GM19372 (cell line): Measurements from ENCODE around the gene MROH2A.

Experiments used
- ATAC-seq: cut with Tn5 transposase; IDR thresholded peaks from one replicate; pipeline ENCODE4 v1.9.1; 2021; ENCODE audit warnings: mild to moderate bottlenecking, low read depth, moderate library complexity; ENCODE audit not compliant: unreplicated experiment

The MROH2A gene

GRCh38 chr2:233798335-233799086, 20.4 kb downstream of the MROH2A start:
- ATAC-seq: no peak

GRCh38 chr2:233799087-233799665, 21.0 kb downstream of the MROH2A start:
- no peak for ATAC-seq

DNA sequence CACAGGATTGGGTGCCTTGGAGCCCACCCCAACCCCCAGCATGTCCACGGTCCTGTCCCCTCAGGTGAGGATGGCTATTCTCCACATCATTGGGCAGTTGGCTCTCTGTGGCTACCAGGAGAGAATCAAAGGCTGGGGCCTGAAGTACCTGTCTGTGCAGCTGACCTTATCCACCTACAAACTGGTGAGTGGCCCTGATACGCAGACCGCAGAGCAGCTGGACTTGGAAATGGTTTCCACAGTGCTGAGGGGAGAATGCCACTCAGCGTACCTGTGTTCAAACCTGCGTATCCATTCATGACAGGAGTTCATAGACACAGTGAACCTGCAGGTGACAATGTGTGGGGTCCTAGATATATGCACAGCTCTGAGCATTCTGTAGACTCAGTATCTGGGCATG, 21.6 kb downstream of the MROH2A start:
- no peak for ATAC-seq

DNA sequence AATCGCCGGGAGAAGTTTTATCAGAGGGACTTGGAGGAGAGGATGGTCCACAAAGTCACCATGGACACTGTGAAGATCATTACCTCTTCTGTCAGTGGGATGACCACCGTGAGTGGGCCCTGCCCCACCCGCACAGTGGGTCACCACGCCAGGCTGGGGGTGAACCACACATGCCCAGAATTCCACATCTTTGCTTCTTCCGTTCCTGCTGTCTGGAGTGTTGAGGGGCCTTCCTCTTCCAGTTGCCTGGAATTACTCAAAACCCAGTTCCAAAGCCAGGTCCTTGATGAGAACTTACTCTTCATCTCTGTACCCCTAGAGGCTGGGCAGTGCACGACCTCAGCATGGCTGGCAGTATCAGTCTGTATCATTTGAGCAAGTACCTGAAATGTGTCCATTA, 22.1 kb downstream of the MROH2A start:
- ATAC-seq: no peak

DNA sequence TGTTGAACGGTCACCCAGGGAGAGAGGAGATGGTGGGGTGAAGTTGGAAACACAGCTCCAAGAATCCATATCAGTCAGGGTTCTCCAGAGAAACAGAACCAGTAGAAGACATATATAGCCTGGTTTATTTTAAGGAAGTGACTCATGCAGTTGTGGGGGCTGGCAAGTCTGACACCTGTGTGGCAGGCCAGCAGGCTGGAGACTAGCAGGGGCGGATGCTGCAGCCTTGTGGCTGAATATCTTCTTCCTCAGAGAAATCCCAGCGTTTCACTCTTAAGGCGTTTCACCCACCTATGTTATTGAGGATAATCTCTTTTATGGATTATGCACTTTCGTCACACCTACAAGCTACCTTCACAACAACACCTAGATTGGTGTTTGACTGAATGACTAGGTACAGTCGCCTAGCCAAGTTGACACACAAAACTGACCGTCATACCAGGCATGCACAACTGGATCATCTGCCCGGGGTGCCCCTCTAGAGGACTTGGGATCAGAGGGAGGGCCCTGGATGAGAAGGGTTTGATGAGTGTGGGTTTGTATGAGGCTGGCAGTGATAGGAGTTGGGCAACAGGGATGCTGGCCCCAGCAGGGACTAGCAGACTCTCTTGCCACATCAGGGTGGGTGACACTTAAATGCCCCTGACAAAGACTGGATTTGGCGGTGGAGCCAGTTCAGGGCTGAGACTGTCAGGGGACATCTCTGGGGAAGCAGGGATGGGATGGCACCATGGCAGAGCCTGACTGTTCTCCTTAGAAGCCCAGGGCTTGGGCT, 23.4 kb downstream of the MROH2A start:
- no peak for ATAC-seq

DNA sequence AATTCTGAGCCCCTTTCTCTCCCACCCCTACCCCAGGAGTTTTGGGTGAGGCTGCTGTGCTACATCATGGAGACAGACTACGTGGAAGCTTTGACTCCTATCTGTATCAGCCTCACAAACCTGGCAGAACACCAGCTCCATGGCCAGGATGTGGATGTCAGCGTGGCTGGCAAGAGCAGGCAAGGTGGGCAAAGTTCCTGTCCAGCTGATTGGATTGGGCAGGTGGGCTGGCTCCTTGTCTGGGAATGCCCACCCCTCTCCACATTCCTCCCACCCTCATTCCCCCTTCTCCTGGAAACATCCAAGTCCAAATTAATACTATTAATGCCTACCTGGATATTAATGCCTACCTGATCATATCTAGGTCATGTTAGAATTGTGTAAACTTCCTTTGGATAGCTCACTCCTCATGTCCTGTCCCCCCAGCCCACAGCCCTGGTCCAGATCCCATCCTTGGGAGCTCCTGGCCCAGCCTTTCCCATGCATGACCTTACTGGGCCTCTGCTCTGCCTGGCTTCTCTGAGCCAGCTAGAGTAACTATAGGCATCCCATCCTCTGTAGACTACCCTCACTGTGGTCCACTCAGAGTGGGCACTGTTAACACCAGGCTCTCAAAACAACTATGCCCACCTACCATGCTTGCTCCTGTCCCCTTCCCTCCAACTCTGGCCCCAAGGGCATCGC, 24.1 kb downstream of the MROH2A start:
- no peak for ATAC-seq

- no peak for ATAC-seq
These were observed 25.3 kb downstream of the MROH2A start for GRCh38 chr2:233803292-233803911.

GRCh38 chr2:233803994-233804393, 25.9 kb downstream of the MROH2A start:
- ATAC-seq: no peak

GRCh38 chr2:233807215-233807865, 29.2 kb downstream of the MROH2A start:
- no peak for ATAC-seq

GRCh38 chr2:233807966-233808935, 30.1 kb downstream of the MROH2A start:
- no peak for ATAC-seq

DNA sequence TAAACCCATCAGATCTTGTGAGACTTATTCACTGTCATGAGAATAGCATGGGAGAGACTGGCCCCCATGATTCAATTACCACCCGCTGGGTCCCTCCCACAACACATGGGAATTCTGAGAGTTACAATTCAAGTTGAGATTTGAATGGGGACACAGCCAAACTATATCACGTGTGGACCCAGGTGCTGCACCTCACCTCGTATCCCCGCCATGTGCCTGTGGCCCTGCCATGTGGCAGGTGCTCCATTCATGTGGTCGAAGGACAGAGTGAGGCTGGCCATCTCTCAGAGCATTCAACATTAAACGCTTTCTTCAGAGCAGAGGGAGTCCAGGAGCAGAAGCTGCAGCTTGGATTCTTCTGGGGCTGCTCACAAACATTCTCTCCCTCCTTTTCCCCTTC, 32.3 kb downstream of the MROH2A start:
- ATAC-seq: no peak

DNA sequence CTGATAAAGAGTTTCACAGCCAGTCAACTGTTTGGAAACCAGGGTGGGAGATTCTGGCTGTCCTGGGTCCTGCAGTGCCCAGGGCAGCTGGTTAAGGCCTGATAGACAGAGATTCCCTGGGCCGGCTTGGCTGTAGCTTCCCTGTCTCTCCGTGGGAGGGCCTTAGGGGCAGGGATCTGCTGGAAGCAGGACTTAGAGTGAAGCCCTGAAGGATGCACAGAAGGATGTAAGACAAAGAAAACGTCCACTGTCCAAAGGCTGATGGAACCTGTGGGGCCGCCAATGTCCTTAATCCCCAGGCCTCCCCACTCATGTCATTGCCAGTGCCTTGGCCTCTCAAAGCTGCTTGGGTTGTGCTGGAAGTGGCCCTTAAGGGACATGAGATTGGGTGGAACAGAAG, 33.0 kb downstream of the MROH2A start:
- ATAC-seq: no peak

GRCh38 chr2:233811732-233812131, 33.6 kb downstream of the MROH2A start:
- ATAC-seq: no peak

GRCh38 chr2:233813236-233814055, 35.3 kb downstream of the MROH2A start:
- no peak for ATAC-seq

- ATAC-seq: no peak
These were observed 36.1 kb downstream of the MROH2A start for GRCh38 chr2:233814056-233814835.

DNA sequence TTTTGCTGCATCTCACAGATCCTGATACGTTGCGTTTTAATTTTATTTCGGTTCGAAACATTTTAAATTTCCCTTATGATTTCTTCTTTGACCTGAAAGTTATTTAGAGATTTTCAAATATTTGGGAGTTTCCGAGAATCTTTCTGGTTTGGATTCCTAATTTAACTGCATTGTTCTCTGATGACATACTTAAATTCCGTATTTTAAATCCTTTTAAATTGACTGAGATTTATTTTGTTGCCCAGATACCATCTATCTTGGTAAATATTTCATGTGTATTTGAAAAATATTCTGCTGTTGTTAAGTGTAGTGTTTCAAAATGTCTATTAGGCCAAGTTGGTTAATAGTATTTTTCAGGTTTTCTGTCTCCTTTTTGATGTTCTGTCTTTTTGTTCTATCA, 37.7 kb downstream of the MROH2A start:
- ATAC-seq: no peak

GRCh38 chr2:233816334-233816733, 38.2 kb downstream of the MROH2A start:
- ATAC-seq: no peak
